ENCODE results near the gene BTBD18.

GRCh38 chr11:57776031-57776521 lies 24.5 kb upstream of the BTBD18 start:
- TF ChIP-seq CTCF (IDR thresholded peaks at IDR 0.05) (no peak), POLR2A (IDR thresholded peaks at IDR 0.05) (no peak)
